Loucy (cell line): ENCODE results near the gene YIPF7.

ENCODE experiments used
- CTCF ChIP-seq: fragments of 200-600 bp; sonication (generic); conservative IDR thresholded peaks from 2 replicates; pipeline ENCODE4 v1.5.1; 2014; ENCODE audit warnings: mild to moderate bottlenecking, antibody characterized with exemption, low read length
- EZH2phosphoT487 ChIP-seq: fragments of 200-600 bp; IDR thresholded peaks from 2 replicates; pipeline ENCODE4 v1.6.1; 2018; ENCODE audit warnings: antibody characterized with exemption, mild to moderate bottlenecking, moderate library complexity, borderline replicate concordance

- TF ChIP-seq CTCF, result no peak
- no peak for TF ChIP-seq EZH2phosphoT487
Observed at GRCh38 chr4:44668526-44668925, 17.1 kb upstream of the YIPF7 start.
